HG03442 (cell line): ENCODE measurements around the gene SYT1.

Source experiments
- ATAC-seq: cut with Tn5 transposase; IDR thresholded peaks from one replicate; pipeline ENCODE4 v1.9.1; 2021; ENCODE audit warnings: mild to moderate bottlenecking, moderate library complexity; ENCODE audit not compliant: unreplicated experiment

The SYT1 gene

GRCh38 chr12:79380402-79380801, 515.8 kb downstream of the SYT1 start:
- no peak for ATAC-seq

GRCh38 chr12:79381248-79382208, 517.0 kb downstream of the SYT1 start:
- no peak for ATAC-seq

DNA sequence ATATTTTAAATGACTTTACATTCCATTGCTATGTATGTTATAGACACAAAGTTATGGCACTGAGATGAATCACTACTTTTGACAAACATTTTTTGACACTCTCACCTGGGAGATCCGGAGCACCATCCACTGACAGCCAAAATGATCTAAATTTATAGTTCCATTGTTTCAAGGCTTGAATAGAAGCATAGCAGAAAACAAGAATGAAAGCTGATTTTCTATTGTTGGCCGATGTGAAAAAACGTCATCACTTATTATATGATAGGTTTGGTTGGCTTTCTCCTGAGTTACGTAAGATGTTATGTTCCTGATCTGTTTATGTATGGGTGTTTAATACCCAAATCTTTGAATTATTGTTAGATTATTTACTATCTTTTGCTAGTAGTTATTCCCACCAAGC, 520.0 kb downstream of the SYT1 start:
- no peak for ATAC-seq

- no peak for ATAC-seq
Measured at GRCh38 chr12:79388011-79388410, 523.4 kb downstream of the SYT1 start.

GRCh38 chr12:79393842-79394241, 529.3 kb downstream of the SYT1 start:
- no peak for ATAC-seq

DNA sequence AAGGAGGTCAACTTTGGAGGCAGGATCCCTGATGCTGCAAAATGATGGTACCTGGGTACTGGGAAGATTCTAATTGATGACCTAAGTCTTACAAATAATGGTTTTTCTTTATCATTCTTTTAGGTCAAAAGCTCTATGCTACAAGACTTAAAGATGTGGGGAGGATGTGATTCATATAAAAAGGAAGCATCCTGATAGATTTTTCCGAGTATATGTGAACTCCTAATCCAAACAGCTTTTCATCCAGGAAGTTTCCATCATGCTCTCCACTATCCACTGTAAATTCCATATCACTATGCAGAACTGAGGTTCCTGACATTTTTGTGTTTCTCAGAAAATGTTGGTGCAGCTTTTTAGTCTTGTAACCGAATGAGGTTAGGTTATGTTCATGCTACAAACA, 533.0 kb downstream of the SYT1 start:
- ATAC-seq = no peak

GRCh38 chr12:79400481-79400880, 535.9 kb downstream of the SYT1 start:
- no peak for ATAC-seq

- no peak for ATAC-seq
Measured at GRCh38 chr12:79402606-79403005, 538.0 kb downstream of the SYT1 start.

GRCh38 chr12:79406993-79407392, 542.4 kb downstream of the SYT1 start:
- no peak for ATAC-seq

- ATAC-seq = peak; percentile 91
Measured at GRCh38 chr12:79407671-79408622, 543.4 kb downstream of the SYT1 start.

DNA sequence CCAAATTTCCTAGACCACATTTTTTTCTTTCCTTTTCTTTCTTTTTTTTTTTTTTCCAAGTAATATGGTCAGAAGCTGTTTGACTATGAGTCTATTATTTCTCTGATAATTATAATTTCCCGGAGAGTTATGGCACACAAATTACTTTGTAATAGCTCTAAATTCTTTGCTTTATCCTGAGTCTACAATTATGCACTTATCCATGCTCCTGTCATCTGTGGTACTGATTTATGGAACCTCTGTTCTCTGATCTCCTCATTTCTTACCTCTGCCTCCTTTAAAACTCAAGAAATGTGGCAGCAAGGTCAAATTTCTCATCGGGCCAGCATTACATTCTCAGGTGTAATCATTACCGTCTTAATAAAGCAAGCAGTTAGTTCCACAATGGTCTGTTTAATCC, 544.1 kb downstream of the SYT1 start:
- no peak for ATAC-seq

- ATAC-seq = no peak
Measured at GRCh38 chr12:79409562-79409961, 545.0 kb downstream of the SYT1 start.

DNA sequence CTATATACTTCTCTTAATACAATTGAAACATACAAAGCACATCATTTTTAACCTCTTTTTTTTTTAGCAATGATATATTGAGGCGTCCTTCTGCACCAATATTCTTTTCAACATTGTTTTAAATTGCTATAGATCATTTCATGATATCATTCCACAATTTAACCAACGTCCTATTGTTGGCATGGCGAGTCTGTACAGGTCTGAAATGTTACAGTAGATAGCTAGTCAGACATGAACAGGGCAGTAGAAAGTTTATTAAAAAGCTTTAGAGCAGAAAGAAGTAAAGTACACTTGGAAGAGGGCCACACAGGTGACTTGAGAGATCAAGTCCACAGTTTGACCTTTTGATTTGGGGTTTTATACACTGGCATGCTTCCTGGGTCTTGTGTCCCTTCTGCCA, 547.2 kb downstream of the SYT1 start:
- no peak for ATAC-seq

GRCh38 chr12:79413796-79414195, 549.2 kb downstream of the SYT1 start:
- no peak for ATAC-seq

DNA sequence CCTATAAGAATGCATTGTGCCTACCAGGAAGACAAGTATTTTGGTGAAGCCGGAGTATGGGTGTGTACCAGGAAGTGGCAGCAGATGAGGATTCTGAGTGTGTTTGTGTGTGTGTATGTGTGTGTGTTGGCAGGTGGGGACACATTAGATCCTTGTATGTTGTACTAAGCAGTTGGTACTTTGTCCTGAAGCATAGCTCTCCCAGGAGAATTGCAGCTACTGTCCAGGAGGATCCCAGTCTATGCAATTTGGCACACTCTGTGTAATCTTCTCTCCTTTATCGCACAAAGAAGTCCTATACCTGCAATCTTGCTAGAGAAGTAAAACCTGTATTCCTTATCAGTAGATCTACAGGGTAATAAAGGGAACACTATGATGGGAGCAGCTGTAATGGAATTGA, 549.7 kb downstream of the SYT1 start:
- no peak for ATAC-seq

DNA sequence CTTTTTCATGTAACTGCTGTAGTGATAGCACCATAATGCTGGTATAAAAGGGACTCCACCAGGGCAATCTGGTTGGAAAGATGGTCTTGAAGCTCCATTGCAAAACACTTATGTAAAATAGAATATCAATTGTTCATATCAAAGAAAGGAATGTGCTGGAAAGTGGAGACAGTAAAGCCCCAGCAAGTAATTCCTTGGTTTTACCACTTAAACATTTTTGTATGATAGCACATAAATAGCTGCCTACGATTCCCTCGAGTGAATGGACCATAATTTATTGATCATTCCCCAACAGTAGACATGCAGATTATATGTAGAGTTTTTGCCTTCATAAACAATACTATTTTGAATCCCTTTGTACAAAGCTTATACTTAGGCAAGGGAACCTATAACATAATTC, 550.7 kb downstream of the SYT1 start:
- no peak for ATAC-seq

- no peak for ATAC-seq
Measured at GRCh38 chr12:79415746-79416435, 551.3 kb downstream of the SYT1 start.

DNA sequence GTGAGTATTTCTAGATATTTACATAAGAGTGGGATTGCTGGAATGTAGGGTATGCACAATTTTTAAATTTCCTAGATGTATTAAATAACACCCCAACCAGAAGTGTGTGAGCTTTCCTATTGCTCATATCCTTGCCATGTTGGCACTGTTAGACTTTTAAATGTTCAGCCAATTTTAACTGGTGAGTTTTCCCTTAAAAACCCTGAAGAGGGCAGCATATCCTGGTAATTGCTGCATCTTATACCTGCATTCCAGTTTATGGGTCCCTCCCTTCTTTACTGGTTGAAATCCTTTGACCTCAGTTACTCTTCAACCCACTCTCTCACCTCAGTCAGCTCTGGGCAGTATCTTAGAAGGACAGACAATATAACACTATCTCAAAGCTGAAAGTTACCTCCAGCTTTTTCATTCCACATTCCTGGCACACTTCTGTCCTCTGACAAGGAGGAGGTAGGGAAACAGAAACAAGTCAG, 555.6 kb downstream of the SYT1 start:
- ATAC-seq = no peak

DNA sequence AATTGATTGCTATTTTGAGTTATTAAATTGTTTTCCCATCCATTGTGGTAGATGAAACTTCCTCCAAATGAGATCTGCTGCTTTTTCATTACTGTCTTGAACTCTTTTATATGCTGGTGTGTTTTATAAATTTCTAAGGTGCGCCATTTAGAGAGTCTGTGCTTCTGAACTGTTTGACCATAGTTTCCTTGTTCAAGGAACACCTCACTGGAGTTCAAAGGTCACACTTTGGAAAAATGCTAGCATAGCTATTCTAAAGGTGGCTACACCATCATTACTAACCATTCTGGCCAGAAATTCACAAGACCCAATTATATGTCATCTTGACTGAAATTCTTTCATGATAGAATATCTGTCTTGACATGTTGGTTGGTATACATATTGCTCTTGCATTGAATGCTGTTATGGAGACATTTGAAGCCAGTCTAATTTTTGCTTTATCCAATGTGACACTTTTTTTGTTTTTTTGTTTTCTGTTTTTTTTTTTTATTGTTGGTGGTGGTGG, 556.7 kb downstream of the SYT1 start:
- no peak for ATAC-seq

- no peak for ATAC-seq
Measured at GRCh38 chr12:79422060-79422812, 557.7 kb downstream of the SYT1 start.
